Measurements from ENCODE around the gene RHPN2. TPM values are rescaled to one million over a fixed set of nuclear protein-coding genes. Genes with fewer than 3 reads are reported as not detected.
A peak's percentile ranks its signal among the peaks of the same experiment; 100 is the strongest.

RHPN2 gene
- under 0.01 TPM for total RNA-seq

- DNase-seq (ENCODE audit: low read depth in 2 of 3, low spot score in 2 of 3), result peak in 2 of 3 donors; percentile 32 to 37
These were observed at the start of gene RHPN2 for GRCh38 chr19:33064792-33065550. RHPN2 (minus strand) TSS chr19:33064888; CDS start chr19:33064852, 36 bp downstream.

GRCh38 chr19:33114312-33114711 is 49.6 kb upstream of the RHPN2 start:
- DNase-seq (ENCODE audit: low read depth in 2 of 3, low spot score in 2 of 3), result no peak

GRCh38 chr19:33111587-33111986 is 46.9 kb upstream of the RHPN2 start:
- no peak for DNase-seq (ENCODE audit: low read depth in 2 of 3, low spot score in 2 of 3)

- no peak for DNase-seq (ENCODE audit: low read depth in 2 of 3, low spot score in 2 of 3)
These were observed 45.6 kb upstream of the RHPN2 start for GRCh38 chr19:33110137-33110910.

- DNase-seq (ENCODE audit: low read depth in 2 of 3, low spot score in 2 of 3), result no peak
These were observed 43.5 kb upstream of the RHPN2 start for GRCh38 chr19:33108161-33108560.

- no peak for DNase-seq (ENCODE audit: low read depth in 2 of 3, low spot score in 2 of 3)
These were observed 38.2 kb upstream of the RHPN2 start for GRCh38 chr19:33102893-33103292.

GRCh38 chr19:33100894-33101644 is 36.4 kb upstream of the RHPN2 start:
- no peak for DNase-seq (ENCODE audit: low read depth in 2 of 3, low spot score in 2 of 3)

- no peak for DNase-seq (ENCODE audit: low read depth in 2 of 3, low spot score in 2 of 3)
These were observed 33.4 kb upstream of the RHPN2 start for GRCh38 chr19:33098055-33098534.

- DNase-seq (ENCODE audit: low read depth in 2 of 3, low spot score in 2 of 3), result no peak
These were observed 31.3 kb upstream of the RHPN2 start for GRCh38 chr19:33096005-33096404.

- DNase-seq (ENCODE audit: low read depth in 2 of 3, low spot score in 2 of 3), result no peak
These were observed 29.9 kb upstream of the RHPN2 start for GRCh38 chr19:33094436-33095067.

GRCh38 chr19:33093420-33094210 is 28.9 kb upstream of the RHPN2 start:
- no peak for DNase-seq (ENCODE audit: low read depth in 2 of 3, low spot score in 2 of 3)

- no peak for DNase-seq (ENCODE audit: low read depth in 2 of 3, low spot score in 2 of 3)
These were observed 25.5 kb upstream of the RHPN2 start for GRCh38 chr19:33090179-33090578.

- DNase-seq (ENCODE audit: low read depth in 2 of 3, low spot score in 2 of 3), result no peak
These were observed 24.3 kb upstream of the RHPN2 start for GRCh38 chr19:33089010-33089409.

GRCh38 chr19:33086955-33087354 is 22.3 kb upstream of the RHPN2 start:
- no peak for DNase-seq (ENCODE audit: low read depth in 2 of 3, low spot score in 2 of 3)

GRCh38 chr19:33085570-33086128 is 21.0 kb upstream of the RHPN2 start:
- no peak for DNase-seq (ENCODE audit: low read depth in 2 of 3, low spot score in 2 of 3)

GRCh38 chr19:33080761-33081681 is 16.3 kb upstream of the RHPN2 start, which contains the start of gene GPATCH1:
GPATCH1 (plus strand) TSS chr19:33081181; CDS start chr19:33081194, 13 bp downstream.
- peak; percentile 69 to 82 (median 81) for DNase-seq (ENCODE audit: low read depth in 2 of 3, low spot score in 2 of 3)

GRCh38 chr19:33075519-33075918 is 10.8 kb upstream of the RHPN2 start:
- DNase-seq (ENCODE audit: low read depth in 2 of 3, low spot score in 2 of 3), result no peak

GRCh38 chr19:33071887-33072286 is 7.2 kb upstream of the RHPN2 start:
- no peak for DNase-seq (ENCODE audit: low read depth in 2 of 3, low spot score in 2 of 3)

Data from hematopoietic multipotent progenitor cell (in vitro differentiated cells).